Panc1 (cell line): ENCODE data around the gene SCYL3. TPM values are rescaled to one million over a fixed set of nuclear protein-coding genes. Genes with fewer than 3 reads are reported as not detected.

ENCODE experiments used
- ATAC-seq: fragments of 200-7000 bp; cut with Tn5 transposase; 2 replicates; pipeline ENCODE4 v1.9.1; 2020; ENCODE audit warnings: mild to moderate bottlenecking, moderate library complexity
- BruUV-seq: library from RNA; stranded (reverse); fragments of 400-500 nt; replicated peaks from 2 replicates; lab custom pipeline; 2021; lab: Mats Ljungman, UMichigan
- CTCF ChIA-PET: fragments of 300-600 bp; sonication (Branson Sonifier 250); formaldehyde crosslinking; loops from one replicate; lab custom pipeline; 2022; ENCODE audit warnings: antibody characterized with exemption; lab: Charles Lee
- POLR2A ChIA-PET: fragments of 300-600 bp; sonication (Branson Sonifier 250); formaldehyde crosslinking; loops from one replicate; lab custom pipeline; 2022; ENCODE audit warnings: antibody characterized with exemption; lab: Charles Lee
- DNase-seq: peaks from one replicate; pipeline ENCODE4 v3.0.0-alpha.2; 2010; ENCODE audit warnings: low read depth, low spot score
- H3K27ac ChIP-seq: 2 replicates; pipeline ENCODE4 v1.5.1; 2011; ENCODE audit warnings: mild to moderate bottlenecking, low read length, inconsistent platforms
- H3K27me3 ChIP-seq: fragments of 200-500 bp; sonication (Bioruptor generic); 2 replicates; pipeline ENCODE4 v1.6.0; 2014; ENCODE audit warnings: low read length, inconsistent platforms; ENCODE audit not compliant: control insufficient read depth, insufficient read depth
- H3K36me3 ChIP-seq: fragments of 200-500 bp; sonication (Bioruptor generic); 2 replicates; pipeline ENCODE4 v1.5.1; 2014; ENCODE audit warnings: inconsistent platforms, mild to moderate bottlenecking, low read length, moderate library complexity; ENCODE audit not compliant: control insufficient read depth, insufficient read depth
- H3K4me1 ChIP-seq: 2 replicates; pipeline ENCODE4 v1.5.1; 2011; ENCODE audit warnings: inconsistent platforms, mild to moderate bottlenecking, low read length, moderate library complexity; ENCODE audit not compliant: control insufficient read depth, insufficient read depth
- H3K4me3 ChIP-seq, 2 experiments: 2 replicates each; pipeline ENCODE4 v1.5.1; 2011 to 2012; ENCODE audit warnings: low read depth in 2 of 2, low read length in 2 of 2, mild to moderate bottlenecking in 2 of 2, inconsistent platforms in 1 of 2, moderate library complexity in 1 of 2
- H3K9me3 ChIP-seq: fragments of 200-500 bp; sonication (Bioruptor generic); 2 replicates; pipeline ENCODE4 v1.5.1; 2014; ENCODE audit warnings: low read depth, mild to moderate bottlenecking, inconsistent platforms, low read length, moderate library complexity; ENCODE audit not compliant: control insufficient read depth, insufficient read depth
- CTCF ChIP-seq: fragments of 450-650 bp; IDR thresholded peaks from 2 replicates; pipeline ENCODE4 v1.5.1; 2017; ENCODE audit warnings: mild to moderate bottlenecking
- POLR2AphosphoS5 ChIP-seq: IDR thresholded peaks from 2 replicates; pipeline ENCODE4 v1.6.1; 2012; ENCODE audit warnings: mild to moderate bottlenecking, low read depth, low read length, moderate library complexity
- SIN3A ChIP-seq: IDR thresholded peaks from 2 replicates; pipeline ENCODE4 v1.6.1; 2012; ENCODE audit warnings: low read depth, mild to moderate bottlenecking, low read length, moderate library complexity, borderline replicate concordance; ENCODE audit not compliant: insufficient read depth
- TCF7L2 ChIP-seq: IDR thresholded peaks from 2 replicates; pipeline ENCODE4 v1.6.1; 2011; ENCODE audit warnings: mild to moderate bottlenecking, low read depth, low read length, inconsistent platforms
- in situ Hi-C: cut with HindIII; loops from 2 replicates; pipeline ENCODE4 v1.10.0; 2016; ENCODE audit warnings: low sequenced_read_pairs, low pct_unique_long_range_greater_than_20kb
- intact Hi-C: fragments of 100-400 bp; cut with micrococcal nuclease; formaldehyde crosslinking; loops from one replicate; pipeline ENCODE4 v1.10.0; 2022; ENCODE audit not compliant: unreplicated experiment
- total RNA-seq: library from RNA; stranded (reverse); gene quantifications from one replicate; pipeline ENCODE4 v1.2.1, GENCODE V29; 2021; ENCODE audit not compliant: unreplicated experiment
- TF ChIP-seq, protein P1 (sequence below), 2 experiments: IDR thresholded peaks; 2 replicates each; pipeline ENCODE4 v1.6.1; 2011 to 2012; ENCODE audit warnings: low read depth in 2 of 2, control low read depth in 1 of 2, low read length in 1 of 2, mild to moderate bottlenecking in 1 of 2, moderate library complexity in 1 of 2; ENCODE audit not compliant: insufficient read depth in 1 of 2

Gene SCYL3
- total RNA-seq, 1 experiment from 2014 or later: 7.8 TPM

DNA sequence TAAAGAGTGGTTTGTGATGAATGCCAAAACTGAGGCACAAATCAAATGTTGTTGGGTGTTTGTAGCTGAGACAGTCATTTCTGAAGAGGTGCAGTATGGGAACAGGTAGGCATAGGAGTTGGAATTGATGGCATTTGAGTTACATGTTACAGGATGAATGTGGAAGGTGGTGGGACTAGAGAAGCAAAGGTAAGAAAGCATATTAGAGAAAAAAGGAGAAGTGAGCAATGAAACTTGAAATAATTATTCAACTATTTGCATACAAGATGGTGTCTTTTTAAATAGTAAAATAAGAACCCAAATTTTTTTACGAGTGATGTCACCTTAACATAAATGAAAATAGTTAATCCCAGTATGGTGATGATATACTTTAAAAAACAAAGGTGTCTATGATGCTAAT is 58.8 kb downstream of the SCYL3 start:
- DNase-seq (no peak), ATAC-seq (no peak)
- CTCF ChIA-PET: no interaction called here
- H3K27ac ChIP-seq: no peak overlapping the region
- no peak overlapping the region for H3K4me3 ChIP-seq
- intact Hi-C loops: no loop called here
- H3K36me3 ChIP-seq: peaks cover 13% of the 10 kb centered on the region; the same call in 1 of the 2 replicates
- no peaks in the 10 kb centered on the region for H3K27me3 ChIP-seq
- no peaks in the 10 kb centered on the region for H3K9me3 ChIP-seq
- POLR2A ChIA-PET: no interaction called here
- H3K4me1 ChIP-seq: no peaks in the 10 kb centered on the region
- BruUV-seq: no TSS peak
- in situ Hi-C loops: no loop called here
- TF ChIP-seq POLR2AphosphoS5: no peak
- TF ChIP-seq TCF7L2: no peak
- TF ChIP-seq, protein P1, sequence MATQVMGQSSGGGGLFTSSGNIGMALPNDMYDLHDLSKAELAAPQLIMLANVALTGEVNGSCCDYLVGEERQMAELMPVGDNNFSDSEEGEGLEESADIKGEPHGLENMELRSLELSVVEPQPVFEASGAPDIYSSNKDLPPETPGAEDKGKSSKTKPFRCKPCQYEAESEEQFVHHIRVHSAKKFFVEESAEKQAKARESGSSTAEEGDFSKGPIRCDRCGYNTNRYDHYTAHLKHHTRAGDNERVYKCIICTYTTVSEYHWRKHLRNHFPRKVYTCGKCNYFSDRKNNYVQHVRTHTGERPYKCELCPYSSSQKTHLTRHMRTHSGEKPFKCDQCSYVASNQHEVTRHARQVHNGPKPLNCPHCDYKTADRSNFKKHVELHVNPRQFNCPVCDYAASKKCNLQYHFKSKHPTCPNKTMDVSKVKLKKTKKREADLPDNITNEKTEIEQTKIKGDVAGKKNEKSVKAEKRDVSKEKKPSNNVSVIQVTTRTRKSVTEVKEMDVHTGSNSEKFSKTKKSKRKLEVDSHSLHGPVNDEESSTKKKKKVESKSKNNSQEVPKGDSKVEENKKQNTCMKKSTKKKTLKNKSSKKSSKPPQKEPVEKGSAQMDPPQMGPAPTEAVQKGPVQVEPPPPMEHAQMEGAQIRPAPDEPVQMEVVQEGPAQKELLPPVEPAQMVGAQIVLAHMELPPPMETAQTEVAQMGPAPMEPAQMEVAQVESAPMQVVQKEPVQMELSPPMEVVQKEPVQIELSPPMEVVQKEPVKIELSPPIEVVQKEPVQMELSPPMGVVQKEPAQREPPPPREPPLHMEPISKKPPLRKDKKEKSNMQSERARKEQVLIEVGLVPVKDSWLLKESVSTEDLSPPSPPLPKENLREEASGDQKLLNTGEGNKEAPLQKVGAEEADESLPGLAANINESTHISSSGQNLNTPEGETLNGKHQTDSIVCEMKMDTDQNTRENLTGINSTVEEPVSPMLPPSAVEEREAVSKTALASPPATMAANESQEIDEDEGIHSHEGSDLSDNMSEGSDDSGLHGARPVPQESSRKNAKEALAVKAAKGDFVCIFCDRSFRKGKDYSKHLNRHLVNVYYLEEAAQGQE (IDR thresholded peaks at IDR 0.05; ENCODE audit: insufficient read depth in 1 of 2, low read depth in 2 of 2, low read length in 1 of 2): no peak
- no peak for TF ChIP-seq CTCF
- no peak for TF ChIP-seq SIN3A

GRCh38 chr1:169833179-169833901 is 60.4 kb downstream of the SCYL3 start:
- TF ChIP-seq TCF7L2 (no peak), SIN3A (no peak), CTCF (no peak), POLR2AphosphoS5 (no peak)
- TF ChIP-seq, protein P1 (IDR thresholded peaks at IDR 0.05; ENCODE audit: insufficient read depth in 1 of 2, low read depth in 2 of 2, low read length in 1 of 2): no peak
- BruUV-seq: no TSS peak
- ATAC-seq: no peak
- POLR2A ChIA-PET: no interaction called here
- no peaks in the 10 kb centered on the region for H3K27me3 ChIP-seq
- in situ Hi-C loops (no loop called here), intact Hi-C loops (no loop called here)
- H3K27ac ChIP-seq: no peak overlapping the region
- CTCF ChIA-PET: no interaction called here
- no peak for DNase-seq
- no peaks in the 10 kb centered on the region for H3K4me1 ChIP-seq
- peaks cover 14% of the 10 kb centered on the region; the same call in 1 of the 2 replicates for H3K36me3 ChIP-seq
- no peak overlapping the region for H3K4me3 ChIP-seq
- no peaks in the 10 kb centered on the region for H3K9me3 ChIP-seq
